Measurements from ENCODE around the gene HNRNPA3. TPM values are rescaled to one million over a fixed set of nuclear protein-coding genes. Genes with fewer than 3 reads are reported as not detected.

HNRNPA3 gene
- total and polyA plus RNA-seq, 2 of the 13 experiments (the other 11 are each of a cell fraction or from before 2014, with no cell fraction given) = 73.3 to 97.7 TPM

DNA sequence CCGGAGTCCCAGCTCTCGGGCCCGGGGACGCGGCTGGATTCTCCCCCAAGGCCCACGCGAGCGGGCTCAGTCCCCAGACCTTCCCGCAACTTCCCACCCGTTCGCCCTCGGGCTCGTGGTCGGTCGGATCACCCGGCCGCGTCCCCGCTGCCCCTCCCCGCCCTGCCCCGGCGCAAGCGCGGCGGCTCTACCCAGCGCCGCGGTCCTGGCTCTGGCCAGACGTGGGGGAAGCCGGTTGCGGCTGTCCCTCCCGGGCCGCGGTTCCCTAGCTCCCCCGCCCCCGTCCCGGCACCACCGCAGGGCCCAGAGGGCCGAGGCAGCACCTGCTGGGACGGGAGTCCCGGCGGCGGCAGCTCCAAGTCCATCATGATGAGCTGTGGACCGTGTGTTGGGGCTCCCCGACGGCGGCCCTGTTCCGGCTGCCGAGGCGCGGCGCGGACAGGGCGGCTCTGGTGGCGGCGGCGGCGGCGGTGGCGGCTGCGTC, 51.7 kb downstream of the HNRNPA3 start (continued):
- no peak for TF ChIP-seq ZNF451 (CRISPR knock-in tag; IDR thresholded peaks at IDR 0.05)
- TF ChIP-seq ZNF768 (CRISPR knock-in tag; IDR thresholded peaks at IDR 0.05) = peak; percentile 41; the same call in 1 of the 2 replicates
- peak; percentile 11; the same call in 1 of the 2 replicates for TF ChIP-seq ZNF749 (CRISPR knock-in tag; IDR thresholded peaks at IDR 0.05; ENCODE audit: borderline replicate concordance)
- TF ChIP-seq NR1H2 (CRISPR knock-in tag; IDR thresholded peaks at IDR 0.05; ENCODE audit: borderline replicate concordance, low read depth) = no peak
- TF ChIP-seq ZSCAN5A (CRISPR knock-in tag; IDR thresholded peaks at IDR 0.05; ENCODE audit: borderline replicate concordance) = peak; percentile 17; the same call in 1 of the 2 replicates
- no peak for TF ChIP-seq HNF1A (IDR thresholded peaks at IDR 0.05; ENCODE audit: low read depth)
- no peak for TF ChIP-seq HNF1A (CRISPR knock-in tag; IDR thresholded peaks at IDR 0.05; ENCODE audit: borderline replicate concordance)
- no peak for TF ChIP-seq MAF1 (CRISPR knock-in tag; IDR thresholded peaks at IDR 0.05; ENCODE audit: borderline replicate concordance)
- 0 out of 2 replicates have a peak, but pooled peaks have one; percentile 50 for TF ChIP-seq ZNF253 (CRISPR knock-in tag; IDR thresholded peaks at IDR 0.05; ENCODE audit: borderline replicate concordance)
- TF ChIP-seq, protein P1, sequence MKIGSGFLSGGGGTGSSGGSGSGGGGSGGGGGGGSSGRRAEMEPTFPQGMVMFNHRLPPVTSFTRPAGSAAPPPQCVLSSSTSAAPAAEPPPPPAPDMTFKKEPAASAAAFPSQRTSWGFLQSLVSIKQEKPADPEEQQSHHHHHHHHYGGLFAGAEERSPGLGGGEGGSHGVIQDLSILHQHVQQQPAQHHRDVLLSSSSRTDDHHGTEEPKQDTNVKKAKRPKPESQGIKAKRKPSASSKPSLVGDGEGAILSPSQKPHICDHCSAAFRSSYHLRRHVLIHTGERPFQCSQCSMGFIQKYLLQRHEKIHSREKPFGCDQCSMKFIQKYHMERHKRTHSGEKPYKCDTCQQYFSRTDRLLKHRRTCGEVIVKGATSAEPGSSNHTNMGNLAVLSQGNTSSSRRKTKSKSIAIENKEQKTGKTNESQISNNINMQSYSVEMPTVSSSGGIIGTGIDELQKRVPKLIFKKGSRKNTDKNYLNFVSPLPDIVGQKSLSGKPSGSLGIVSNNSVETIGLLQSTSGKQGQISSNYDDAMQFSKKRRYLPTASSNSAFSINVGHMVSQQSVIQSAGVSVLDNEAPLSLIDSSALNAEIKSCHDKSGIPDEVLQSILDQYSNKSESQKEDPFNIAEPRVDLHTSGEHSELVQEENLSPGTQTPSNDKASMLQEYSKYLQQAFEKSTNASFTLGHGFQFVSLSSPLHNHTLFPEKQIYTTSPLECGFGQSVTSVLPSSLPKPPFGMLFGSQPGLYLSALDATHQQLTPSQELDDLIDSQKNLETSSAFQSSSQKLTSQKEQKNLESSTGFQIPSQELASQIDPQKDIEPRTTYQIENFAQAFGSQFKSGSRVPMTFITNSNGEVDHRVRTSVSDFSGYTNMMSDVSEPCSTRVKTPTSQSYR (CRISPR knock-in tag; IDR thresholded peaks at IDR 0.05; ENCODE audit: borderline replicate concordance) = no peak
- no peak for TF ChIP-seq ZNF20 (CRISPR knock-in tag; IDR thresholded peaks at IDR 0.05)
- TF ChIP-seq, protein P2, sequence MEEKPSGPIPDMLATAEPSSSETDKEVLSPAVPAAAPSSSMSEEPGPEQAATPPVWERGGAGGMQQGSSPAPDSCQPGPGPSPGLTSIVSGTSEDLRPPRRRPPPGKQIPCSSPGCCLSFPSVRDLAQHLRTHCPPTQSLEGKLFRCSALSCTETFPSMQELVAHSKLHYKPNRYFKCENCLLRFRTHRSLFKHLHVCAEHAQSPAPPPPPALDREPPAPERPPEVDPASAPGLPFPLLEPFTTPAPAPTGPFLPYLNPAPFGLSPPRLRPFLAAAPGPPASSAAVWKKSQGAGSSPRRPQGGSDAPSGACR (CRISPR knock-in tag; IDR thresholded peaks at IDR 0.05) = no peak
- TF ChIP-seq ZNF780A (CRISPR knock-in tag; IDR thresholded peaks at IDR 0.05) = no peak; the same call in 1 of the 2 replicates
- TF ChIP-seq, protein P3, sequence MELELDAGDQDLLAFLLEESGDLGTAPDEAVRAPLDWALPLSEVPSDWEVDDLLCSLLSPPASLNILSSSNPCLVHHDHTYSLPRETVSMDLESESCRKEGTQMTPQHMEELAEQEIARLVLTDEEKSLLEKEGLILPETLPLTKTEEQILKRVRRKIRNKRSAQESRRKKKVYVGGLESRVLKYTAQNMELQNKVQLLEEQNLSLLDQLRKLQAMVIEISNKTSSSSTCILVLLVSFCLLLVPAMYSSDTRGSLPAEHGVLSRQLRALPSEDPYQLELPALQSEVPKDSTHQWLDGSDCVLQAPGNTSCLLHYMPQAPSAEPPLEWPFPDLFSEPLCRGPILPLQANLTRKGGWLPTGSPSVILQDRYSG (CRISPR knock-in tag; IDR thresholded peaks at IDR 0.05) = 0 out of 2 replicates have a peak, but pooled peaks have one; percentile 60
- no peak for TF ChIP-seq HNF4A (CRISPR knock-in tag; IDR thresholded peaks at IDR 0.05)
- no peak for TF ChIP-seq PRPF4 (IDR thresholded peaks at IDR 0.05; ENCODE audit: low read depth, low read length, poor library complexity, severe bottlenecking)
- TF ChIP-seq RAD21 (CRISPR knock-in tag; IDR thresholded peaks at IDR 0.05) = no peak; the same call in none of the 2 replicates
- no peak for TF ChIP-seq TBX2 (CRISPR knock-in tag; IDR thresholded peaks at IDR 0.05; ENCODE audit: borderline replicate concordance)

Measured in HepG2 (cell line).